ENCODE results near the gene SLFN11. TPM values are rescaled to one million over a fixed set of nuclear protein-coding genes. Genes with fewer than 3 reads are reported as not detected.

The SLFN11 gene
- total and polyA plus RNA-seq, 2 of the 8 experiments (the other 6 are each of a cell fraction or from before 2014, with no cell fraction given) = 0.11 to 0.28 TPM

DNA sequence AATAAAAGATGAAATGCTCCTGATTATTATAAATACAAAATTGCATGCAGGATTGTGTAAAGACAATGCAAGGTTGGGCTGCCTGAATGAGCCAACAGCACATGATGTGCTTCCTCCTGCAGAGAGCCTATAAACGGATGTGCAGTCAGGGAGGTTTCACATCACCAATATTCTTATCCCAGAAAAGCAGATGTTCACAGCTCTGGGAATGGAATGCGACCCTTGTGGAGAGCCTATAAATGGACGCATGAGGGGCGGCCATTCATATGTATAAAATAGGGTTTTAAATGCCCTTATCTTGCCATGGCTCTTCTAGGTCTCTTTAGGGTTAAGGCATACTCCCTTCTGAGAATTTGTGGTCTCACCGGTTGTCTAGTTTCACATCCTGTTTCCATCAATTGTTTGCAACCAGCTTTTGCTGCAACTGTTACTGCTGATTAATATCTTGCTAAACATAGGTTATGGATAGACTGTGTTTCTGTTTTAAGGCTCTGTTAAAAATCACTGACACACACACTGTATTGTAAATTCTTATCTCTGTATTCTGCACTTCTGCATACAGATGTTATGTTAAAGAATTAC, 31.9 kb downstream of the SLFN11 start:
- Histone ChIP-seq H4K20me1 (replicated peaks in 1 of 2; ENCODE audit: control insufficient read depth in 1 of 2, insufficient read depth in 2 of 2, low read length in 2 of 2) (no peaks in the 10 kb centered on the region), H3K4me2 (ENCODE audit: insufficient read depth in 1 of 2, low read depth in 2 of 2, low read length in 2 of 2) (no peak overlapping the region), H3K27me3 (replicated peaks in 1 of 4; ENCODE audit: control insufficient read depth in 3 of 4, extremely low read depth in 1 of 4, insufficient read depth in 3 of 4, low read length in 3 of 4) (peaks cover 12 to 36% (median 29%) of the 10 kb centered on the region in 4 experiments), H3K18ac (ENCODE audit: extremely low read depth, low read length) (no peak overlapping the region), H3K4me3 (ENCODE audit: extremely low read depth in 1 of 4, insufficient read depth in 2 of 4, low read depth in 3 of 4, low read length in 4 of 4) (no peak overlapping the region), H3K23ac (ENCODE audit: insufficient read length) (no peak overlapping the region), H3K4me1 (replicated peaks in 1 of 4; ENCODE audit: control insufficient read depth in 3 of 4, insufficient read depth in 4 of 4, low read length in 3 of 4) (peaks cover 0 to 3% (median under 1%) of the 10 kb centered on the region in 4 experiments; a peak in 2 of 7 replicates), H4K8ac (ENCODE audit: extremely low read depth, insufficient read depth, low read length) (no peak overlapping the region), H3K9ac (replicated peaks in 1 of 4; ENCODE audit: extremely low read depth in 1 of 4, low read depth in 3 of 4, low read length in 3 of 4) (no peak overlapping the region), H3K56ac (replicated peaks; ENCODE audit: insufficient read length, low read depth, low read length) (no peak overlapping the region), H4K91ac (replicated peaks; ENCODE audit: insufficient read length, low read length) (no peak overlapping the region), H3K23me2 (ENCODE audit: low read depth, low read length) (peaks cover 12% of the 10 kb centered on the region), H3K79me1 (ENCODE audit: low read depth, low read length) (no peaks in the 10 kb centered on the region), H3K79me2 (ENCODE audit: control insufficient read depth in 1 of 2, insufficient read depth in 2 of 2, low read length in 2 of 2) (no peaks in the 10 kb centered on the region), H3K27ac (ENCODE audit: low read depth, low read length) (no peak overlapping the region), H4K5ac (ENCODE audit: insufficient read length, low read depth, low read length) (no peak overlapping the region), H2AK5ac (ENCODE audit: low read depth, low read length) (no peak overlapping the region), H2BK12ac (ENCODE audit: low read depth, low read length) (no peak overlapping the region), H3K36me3 (ENCODE audit: control insufficient read depth in 2 of 4, insufficient read depth in 4 of 4, low read length in 3 of 4) (no peaks in the 10 kb centered on the region), H2BK5ac (ENCODE audit: low read depth, low read length) (no peak overlapping the region), H2BK120ac (replicated peaks; ENCODE audit: low read depth, low read length) (no peak overlapping the region), H3K4ac (replicated peaks; ENCODE audit: insufficient read length, low read depth, low read length) (no peak overlapping the region), H2AFZ (ENCODE audit: low read length) (no peak overlapping the region), H2BK20ac (ENCODE audit: low read length) (no peak overlapping the region), H3K9me3 (ENCODE audit: insufficient read depth in 2 of 2, low read depth in 1 of 2, low read length in 1 of 2) (peaks cover 0 to 4% of the 10 kb centered on the region in 2 experiments; a peak in 1 of 4 replicates), H3K14ac (ENCODE audit: insufficient read length) (no peak overlapping the region), H2BK15ac (ENCODE audit: low read length) (no peak overlapping the region)
- POLR2A ChIA-PET (ENCODE audit: partially characterized antibody) = no interaction called here
- CTCF ChIA-PET (ENCODE audit: partially characterized antibody) = no interaction called here
- FAIRE-seq (no peak), DNase-seq (ENCODE audit: low read depth in 1 of 2, low spot score in 2 of 2) (no peak)
- 71% methylated on average over 5 of the region's 5 CpGs; no CpG with 5 or more reads in 1 of the 2 experiments for WGBS, 2 experiments (ENCODE audit: extremely low coverage in 1 of 2, insufficient coverage in 1 of 2, insufficient read length in 1 of 2, insufficient replicate concordance in 2 of 2, low coverage in 1 of 2, low lambda C conversion rate in 2 of 2, missing lambda C conversion rate in 1 of 2)
- TF ChIP-seq BRCA1 (IDR thresholded peaks at IDR 0.05; ENCODE audit: low read depth, low read length) = no peak
- no peak for TF ChIP-seq TBP (IDR thresholded peaks at IDR 0.05; ENCODE audit: low read depth, low read length)
- TF ChIP-seq, protein P1, sequence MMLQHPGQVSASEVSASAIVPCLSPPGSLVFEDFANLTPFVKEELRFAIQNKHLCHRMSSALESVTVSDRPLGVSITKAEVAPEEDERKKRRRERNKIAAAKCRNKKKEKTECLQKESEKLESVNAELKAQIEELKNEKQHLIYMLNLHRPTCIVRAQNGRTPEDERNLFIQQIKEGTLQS (IDR thresholded peaks at IDR 0.05; ENCODE audit: insufficient read depth, low read depth, low read length) = no peak
- TF ChIP-seq TEAD4 (IDR thresholded peaks at IDR 0.05; ENCODE audit: low read depth, low read length) = no peak
- TF ChIP-seq CEBPB (IDR thresholded peaks at IDR 0.05; ENCODE audit: low read depth, low read length) = no peak
- no peak for TF ChIP-seq EZH2 (IDR thresholded peaks at IDR 0.05; ENCODE audit: low read depth, low read length, severe bottlenecking)
- no peak for TF ChIP-seq SUZ12 (IDR thresholded peaks at IDR 0.05; ENCODE audit: low read length)
- TF ChIP-seq RAD21 (IDR thresholded peaks at IDR 0.05 in 1 of 2, conservative IDR thresholded peaks at IDR 0.05 in 1 of 2; ENCODE audit: low read depth in 2 of 2, low read length in 2 of 2) = no peak
- TF ChIP-seq, protein P2, sequence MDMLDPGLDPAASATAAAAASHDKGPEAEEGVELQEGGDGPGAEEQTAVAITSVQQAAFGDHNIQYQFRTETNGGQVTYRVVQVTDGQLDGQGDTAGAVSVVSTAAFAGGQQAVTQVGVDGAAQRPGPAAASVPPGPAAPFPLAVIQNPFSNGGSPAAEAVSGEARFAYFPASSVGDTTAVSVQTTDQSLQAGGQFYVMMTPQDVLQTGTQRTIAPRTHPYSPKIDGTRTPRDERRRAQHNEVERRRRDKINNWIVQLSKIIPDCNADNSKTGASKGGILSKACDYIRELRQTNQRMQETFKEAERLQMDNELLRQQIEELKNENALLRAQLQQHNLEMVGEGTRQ (IDR thresholded peaks at IDR 0.05; ENCODE audit: low read length) = no peak
- TF ChIP-seq EGR1 (IDR thresholded peaks at IDR 0.05; ENCODE audit: borderline replicate concordance, low read depth, low read length) = no peak
- no peak for TF ChIP-seq KDM1A (IDR thresholded peaks at IDR 0.05; ENCODE audit: borderline replicate concordance, low read length)
- no peak for TF ChIP-seq SIN3A (conservative IDR thresholded peaks at IDR 0.05 in 1 of 2, IDR thresholded peaks at IDR 0.05 in 1 of 2; ENCODE audit: low read depth in 1 of 2, low read length in 2 of 2)

All from H1 (cell line).